Measurements from ENCODE around the gene PRSS27. TPM values are rescaled to one million over a fixed set of nuclear protein-coding genes. Genes with fewer than 3 reads are reported as not detected.
"Not testable (repeated sequence)": the region's sequence is repeated elsewhere in the genome, so short reads cannot be mapped to it uniquely, and the experiment has no call there.

PRSS27 gene
- polyA plus RNA-seq, 1 donor (not counting 4 experiments of a cell fraction or from before 2014, with no cell fraction given), result 0.20 TPM

DNA sequence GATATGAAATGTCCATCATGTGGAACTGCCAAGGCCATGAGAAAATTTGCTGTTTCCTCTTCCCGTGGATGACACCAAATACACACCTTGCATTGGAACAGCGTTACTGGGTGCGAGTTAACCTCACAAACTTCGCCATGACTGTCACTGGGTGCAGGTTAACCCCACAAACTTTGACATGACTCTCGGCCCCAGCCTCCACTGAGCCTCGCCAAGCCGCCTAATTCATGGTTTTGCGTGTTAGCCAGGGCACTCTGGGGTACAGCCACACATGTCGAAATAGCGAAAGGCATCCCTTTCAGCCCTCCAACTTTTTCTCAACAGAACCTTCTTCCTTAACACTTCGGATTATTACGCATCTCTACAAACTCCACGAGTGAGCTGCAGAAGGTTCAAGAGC is 48.3 kb downstream of the PRSS27 start:
- peak overlapping the region; percentile 65 for H3K9ac ChIP-seq (ENCODE audit: control insufficient read depth, extremely low read depth, insufficient read depth, low read length)
- peak overlapping the region in 2 of 3 experiments; percentile 43 to 66 for H3K4me3 ChIP-seq (ENCODE audit: control insufficient read depth in 2 of 3, extremely low read depth in 1 of 3, insufficient read depth in 2 of 3, low read depth in 1 of 3, low read length in 3 of 3)
- H3K4me1 ChIP-seq (ENCODE audit: control insufficient read depth, extremely low read depth, insufficient read depth, low read length), result peaks cover 9% of the 10 kb centered on the region
- dilution Hi-C loops (cut with MboI; ENCODE audit: extremely low pct_ligation_motif_present, low sequenced_read_pairs), result no loop called here
- peaks cover 3% of the 10 kb centered on the region for H4K20me1 ChIP-seq (ENCODE audit: control insufficient read depth, extremely low read depth, insufficient read depth, low read length)
- no peak overlapping the region for H2AFZ ChIP-seq (ENCODE audit: control insufficient read depth, low read length)
- H3K4me2 ChIP-seq (ENCODE audit: control insufficient read depth, extremely low read depth, insufficient read depth, low read depth, low read length), result peak overlapping the region; percentile 89
- H3K36me3 ChIP-seq (ENCODE audit: control insufficient read depth in 2 of 2, extremely low read depth in 1 of 2, insufficient read depth in 2 of 2, low read length in 2 of 2), result peaks cover 0 to 3% of the 10 kb centered on the region in 2 experiments
- no peaks in the 10 kb centered on the region for H3K9me3 ChIP-seq (ENCODE audit: control insufficient read depth, low read depth, low read length)
- H3K27me3 ChIP-seq (ENCODE audit: control insufficient read depth, extremely low read depth, insufficient read depth, low read length), result no peaks in the 10 kb centered on the region
- FAIRE-seq, result no peak
- TF ChIP-seq, protein P1, sequence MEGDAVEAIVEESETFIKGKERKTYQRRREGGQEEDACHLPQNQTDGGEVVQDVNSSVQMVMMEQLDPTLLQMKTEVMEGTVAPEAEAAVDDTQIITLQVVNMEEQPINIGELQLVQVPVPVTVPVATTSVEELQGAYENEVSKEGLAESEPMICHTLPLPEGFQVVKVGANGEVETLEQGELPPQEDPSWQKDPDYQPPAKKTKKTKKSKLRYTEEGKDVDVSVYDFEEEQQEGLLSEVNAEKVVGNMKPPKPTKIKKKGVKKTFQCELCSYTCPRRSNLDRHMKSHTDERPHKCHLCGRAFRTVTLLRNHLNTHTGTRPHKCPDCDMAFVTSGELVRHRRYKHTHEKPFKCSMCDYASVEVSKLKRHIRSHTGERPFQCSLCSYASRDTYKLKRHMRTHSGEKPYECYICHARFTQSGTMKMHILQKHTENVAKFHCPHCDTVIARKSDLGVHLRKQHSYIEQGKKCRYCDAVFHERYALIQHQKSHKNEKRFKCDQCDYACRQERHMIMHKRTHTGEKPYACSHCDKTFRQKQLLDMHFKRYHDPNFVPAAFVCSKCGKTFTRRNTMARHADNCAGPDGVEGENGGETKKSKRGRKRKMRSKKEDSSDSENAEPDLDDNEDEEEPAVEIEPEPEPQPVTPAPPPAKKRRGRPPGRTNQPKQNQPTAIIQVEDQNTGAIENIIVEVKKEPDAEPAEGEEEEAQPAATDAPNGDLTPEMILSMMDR (optimal IDR thresholded peaks at IDR 0.05 in 1 of 3, IDR thresholded peaks at IDR 0.05 in 1 of 3, conservative IDR thresholded peaks at IDR 0.05 in 1 of 3; ENCODE audit: extremely low read depth in 1 of 3, insufficient read depth in 2 of 3, low read length in 3 of 3), result no peak
- TF ChIP-seq EZH2 (IDR thresholded peaks at IDR 0.05; ENCODE audit: low read length), result no peak
- H3K9me1 ChIP-seq (ENCODE audit: control insufficient read depth, extremely low read depth, insufficient read depth, low read length), result no peaks in the 10 kb centered on the region
- H3K27ac ChIP-seq (ENCODE audit: control insufficient read depth, insufficient read depth, low read length), result no peak overlapping the region
- DNase-seq (ENCODE audit: low read depth, low spot score), result no peak
- H3K79me2 ChIP-seq (ENCODE audit: control insufficient read depth, insufficient read depth, low read length), result peaks cover 12% of the 10 kb centered on the region

DNA sequence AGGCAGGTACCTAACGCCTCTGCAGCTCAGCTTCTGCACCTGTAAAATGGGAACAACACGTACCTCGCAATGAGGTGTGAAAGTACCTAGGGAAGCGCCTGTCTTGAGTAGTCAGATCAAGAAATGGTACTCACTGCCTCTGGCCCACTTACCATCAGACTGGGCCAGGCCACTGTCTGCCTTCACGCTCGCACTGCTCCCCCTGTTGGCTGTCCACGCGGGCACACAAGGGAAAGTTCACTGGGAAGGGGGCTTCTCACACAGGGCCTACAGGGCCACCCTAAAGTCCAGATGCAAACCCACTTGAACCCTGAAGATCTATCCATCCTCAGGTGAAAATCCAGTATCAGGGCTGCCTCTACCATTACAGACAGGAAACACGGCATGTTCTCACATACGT is 48.8 kb downstream of the PRSS27 start:
- H2AFZ ChIP-seq (ENCODE audit: control insufficient read depth, low read length); DNase-seq (ENCODE audit: low read depth, low spot score); H3K9me3 ChIP-seq (ENCODE audit: control insufficient read depth, low read depth, low read length); H3K36me3 ChIP-seq (ENCODE audit: control insufficient read depth in 2 of 2, extremely low read depth in 1 of 2, insufficient read depth in 2 of 2, low read length in 2 of 2); dilution Hi-C loops (cut with MboI; ENCODE audit: extremely low pct_ligation_motif_present, low sequenced_read_pairs); H3K4me2 ChIP-seq (ENCODE audit: control insufficient read depth, extremely low read depth, insufficient read depth, low read depth, low read length); H3K27ac ChIP-seq (ENCODE audit: control insufficient read depth, insufficient read depth, low read length); H3K4me1 ChIP-seq (ENCODE audit: control insufficient read depth, extremely low read depth, insufficient read depth, low read length); H3K4me3 ChIP-seq (ENCODE audit: control insufficient read depth in 2 of 3, extremely low read depth in 1 of 3, insufficient read depth in 2 of 3, low read depth in 1 of 3, low read length in 3 of 3); H3K9me1 ChIP-seq (ENCODE audit: control insufficient read depth, extremely low read depth, insufficient read depth, low read length); H4K20me1 ChIP-seq (ENCODE audit: control insufficient read depth, extremely low read depth, insufficient read depth, low read length); FAIRE-seq; H3K27me3 ChIP-seq (ENCODE audit: control insufficient read depth, extremely low read depth, insufficient read depth, low read length); H3K9ac ChIP-seq (ENCODE audit: control insufficient read depth, extremely low read depth, insufficient read depth, low read length): not testable (repeated sequence)
- H3K79me2 ChIP-seq (ENCODE audit: control insufficient read depth, insufficient read depth, low read length), result peaks cover 12% of the 10 kb centered on the region
- TF ChIP-seq, protein P1 (optimal IDR thresholded peaks at IDR 0.05 in 1 of 3, IDR thresholded peaks at IDR 0.05 in 1 of 3, conservative IDR thresholded peaks at IDR 0.05 in 1 of 3; ENCODE audit: extremely low read depth in 1 of 3, insufficient read depth in 2 of 3, low read length in 3 of 3), result peak in 1 of 3 experiments; percentile 26
